GM19238 (cell line): Measurements from ENCODE around the gene BIN1.

Experiments
- DNase-seq: peaks from one replicate; pipeline ENCODE4 v3.0.0; 2011; ENCODE audit warnings: low spot score; ENCODE audit not compliant: insufficient read length

The BIN1 gene

DNA sequence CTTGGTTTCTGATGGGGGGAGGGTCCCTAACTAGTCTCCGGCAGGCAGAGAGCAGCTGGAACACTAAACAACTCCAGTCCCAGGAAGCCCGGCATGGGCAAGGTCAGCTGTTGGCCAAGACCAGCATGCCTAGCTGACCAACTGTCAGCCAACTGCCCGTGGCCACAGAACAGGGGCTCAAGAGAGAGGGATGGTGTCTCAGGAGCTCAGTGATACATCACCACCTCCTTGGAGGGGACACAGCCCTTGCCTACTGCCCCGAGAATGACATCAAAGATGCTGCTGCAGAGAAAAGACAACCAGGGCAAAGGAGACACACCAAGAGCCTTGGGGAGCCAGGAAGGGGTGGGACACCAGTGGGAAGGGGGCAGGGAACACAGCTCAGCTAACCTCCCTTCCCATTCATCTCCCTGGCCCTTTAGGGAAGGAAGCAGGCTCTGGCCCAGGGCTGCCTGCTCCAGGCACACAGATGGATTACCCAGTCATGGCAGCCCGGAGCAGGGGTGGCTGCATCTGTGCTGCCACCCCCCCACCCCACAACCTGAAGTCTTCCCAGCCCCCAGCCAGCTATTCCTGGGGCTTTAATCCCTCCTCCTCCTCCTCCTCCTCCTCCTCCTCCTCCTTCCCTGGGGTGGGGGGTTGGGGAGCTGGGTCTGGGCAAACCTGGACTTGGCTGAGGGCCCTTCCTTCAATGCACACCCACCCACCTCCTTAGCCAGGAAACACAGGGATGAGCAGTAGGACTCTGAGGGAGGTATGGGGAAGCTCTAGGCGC, 1.9 kb downstream of the BIN1 start:
- no peak for DNase-seq

DNA sequence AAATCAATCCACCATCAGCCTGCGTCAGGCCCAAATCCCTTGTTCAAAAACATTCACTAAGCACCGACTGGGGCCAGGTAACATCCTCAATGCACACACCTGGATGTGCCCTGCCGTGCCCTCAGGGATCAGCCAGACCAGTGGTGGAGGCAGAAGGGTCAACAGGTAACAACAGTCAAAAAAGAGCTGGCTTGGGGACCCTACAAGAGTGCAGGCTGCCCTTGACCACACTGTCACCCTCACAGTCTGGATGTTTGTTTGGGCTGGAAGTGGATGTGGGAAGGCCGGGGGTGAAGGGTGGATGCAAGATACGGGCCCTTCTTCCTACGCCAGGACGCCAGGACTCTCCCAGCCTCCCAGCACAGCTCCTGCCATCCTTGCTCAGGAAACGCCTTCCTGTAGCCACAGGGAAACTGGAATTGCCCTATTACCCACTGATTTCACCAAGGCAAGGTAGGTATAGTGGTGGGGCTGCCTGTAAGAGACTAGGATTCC, 2.7 kb downstream of the BIN1 start:
- DNase-seq, result no peak

- no peak for DNase-seq
Measured at GRCh38 chr2:127103243-127104165, 3.5 kb downstream of the BIN1 start.

GRCh38 chr2:127102521-127103242, 4.3 kb downstream of the BIN1 start:
- DNase-seq, result no peak

DNA sequence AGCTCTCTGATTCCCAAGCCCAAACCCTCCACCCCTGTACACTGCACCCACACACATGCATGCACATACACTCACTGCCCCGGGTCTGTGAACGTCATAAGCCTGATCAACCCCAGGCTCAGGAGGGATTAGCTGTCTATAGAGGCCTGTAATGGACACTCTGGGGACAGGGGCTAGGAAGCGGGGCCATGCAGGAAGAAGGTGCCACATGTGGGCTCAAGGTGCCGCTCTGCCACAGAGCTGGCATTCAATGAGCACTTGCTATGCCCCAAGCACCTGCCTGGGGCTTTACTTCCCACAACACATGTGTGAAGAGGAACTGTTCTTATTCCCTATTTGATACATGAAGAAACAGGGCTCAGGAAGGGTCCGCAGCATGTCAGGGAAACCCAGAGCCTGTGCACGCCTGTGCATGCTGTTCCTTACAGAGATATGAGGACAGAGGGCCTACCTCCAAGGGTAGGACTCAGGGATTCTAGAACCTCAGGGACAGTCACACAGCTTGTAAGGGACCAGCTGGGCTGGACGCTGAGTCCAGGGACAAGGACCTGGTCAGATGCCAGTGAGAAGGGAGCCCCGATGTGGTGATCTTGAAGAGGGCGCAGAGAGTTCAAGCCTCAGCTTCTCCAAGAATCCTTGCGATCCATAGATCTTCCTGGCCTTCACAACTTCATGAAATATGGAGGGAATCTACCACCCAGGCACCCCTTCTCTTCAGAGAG, 5.0 kb downstream of the BIN1 start:
- DNase-seq, result no peak

DNA sequence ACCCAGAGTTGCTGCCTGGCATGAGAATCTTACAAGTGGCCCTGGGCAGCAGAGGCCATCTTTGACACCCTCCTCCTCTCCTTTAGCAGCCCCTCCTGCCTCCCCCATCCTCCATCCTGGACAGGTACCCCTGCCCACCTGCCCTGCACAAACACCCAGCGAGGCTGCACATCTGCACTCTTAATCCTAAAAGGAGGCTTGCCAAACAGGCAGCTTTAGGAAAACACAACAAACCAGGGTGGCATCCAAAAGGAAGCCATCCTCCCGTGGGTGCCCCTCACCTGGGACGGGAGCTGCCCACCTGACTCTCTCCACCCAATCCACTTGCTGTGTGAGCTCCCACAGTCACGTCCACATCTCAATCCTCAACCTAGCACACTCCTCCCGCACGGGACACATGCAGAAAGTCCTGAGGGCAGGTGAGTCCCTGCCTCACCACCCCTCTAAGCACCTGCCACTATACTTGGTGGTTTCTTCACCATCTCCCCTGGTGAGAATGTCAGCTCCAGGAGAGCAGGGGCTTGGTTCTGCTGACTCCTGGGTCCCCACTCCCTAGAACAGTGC, 5.8 kb downstream of the BIN1 start:
- DNase-seq, result no peak

DNA sequence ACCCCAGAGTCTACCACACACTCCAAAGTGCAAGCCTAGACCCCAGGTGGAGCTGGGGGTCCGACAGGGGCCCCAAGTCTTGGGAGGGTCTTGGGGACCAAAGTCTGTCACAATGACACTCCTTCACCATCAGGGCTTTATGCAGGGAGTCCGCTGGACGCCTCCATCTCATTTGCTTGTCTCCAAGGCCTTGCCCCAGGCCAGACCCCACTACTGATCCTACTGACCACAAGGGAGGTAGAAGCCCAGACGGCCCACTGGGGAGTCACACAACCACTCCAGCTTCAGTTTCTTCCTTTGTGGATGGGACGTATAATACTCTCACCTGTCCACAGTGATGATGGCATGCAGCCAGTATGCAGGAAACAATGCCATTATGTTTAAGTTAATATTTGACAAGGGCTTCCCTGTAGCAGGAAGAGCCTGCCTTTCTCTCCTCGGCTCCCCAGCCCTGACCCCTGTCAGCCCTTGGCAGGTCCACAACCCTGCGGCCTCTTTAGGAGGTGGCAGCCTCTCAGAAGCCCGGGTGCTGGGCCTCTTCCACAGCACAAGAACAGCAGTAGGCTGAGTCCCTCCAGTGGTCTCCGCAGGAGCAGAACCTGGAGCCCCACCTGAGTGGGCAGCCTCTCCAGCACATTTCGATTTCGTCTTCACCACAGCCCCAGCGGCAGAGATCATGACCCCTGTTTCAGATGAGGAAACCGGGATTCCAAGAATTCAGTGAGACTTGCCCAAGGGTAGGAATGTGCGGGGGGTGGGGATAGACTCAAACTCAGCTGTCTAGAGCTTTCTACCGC, 6.5 kb downstream of the BIN1 start:
- DNase-seq, result no peak

DNA sequence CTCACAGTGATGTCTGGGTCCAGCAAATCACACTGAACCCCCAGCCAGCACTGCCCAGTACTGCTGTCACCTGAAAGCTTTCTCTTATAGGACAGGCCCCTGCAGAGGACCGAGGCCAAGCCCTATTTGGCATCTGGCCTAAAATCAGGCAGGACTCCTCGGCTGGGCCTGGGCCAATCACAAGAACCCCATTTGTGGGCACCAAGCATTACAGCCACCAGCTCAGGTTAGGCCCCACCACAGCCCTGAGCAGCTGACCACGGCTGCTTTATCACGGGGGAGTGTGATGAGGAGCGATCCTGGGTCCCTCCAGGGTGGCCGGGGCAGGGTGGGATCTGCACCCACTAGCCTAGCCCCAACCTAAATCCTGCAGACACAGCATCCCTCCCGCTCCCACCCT, 8.2 kb downstream of the BIN1 start:
- no peak for DNase-seq

GRCh38 chr2:127097841-127098651, 8.9 kb downstream of the BIN1 start:
- no peak for DNase-seq

DNA sequence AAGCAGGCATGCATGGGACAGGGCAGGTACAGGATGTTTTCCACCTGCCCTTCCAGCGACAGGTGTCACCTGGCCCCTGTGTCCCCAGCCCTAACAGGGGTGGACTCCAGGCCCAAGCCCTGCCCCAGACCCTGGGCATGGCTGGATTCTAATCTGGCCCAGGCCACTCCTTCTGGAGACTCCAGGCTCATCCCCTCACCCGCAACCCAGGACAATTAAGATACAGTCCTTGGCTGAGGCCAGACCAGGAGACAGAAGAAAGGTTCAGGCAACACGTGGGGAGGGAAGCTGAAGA, 9.5 kb downstream of the BIN1 start:
- no peak for DNase-seq

DNA sequence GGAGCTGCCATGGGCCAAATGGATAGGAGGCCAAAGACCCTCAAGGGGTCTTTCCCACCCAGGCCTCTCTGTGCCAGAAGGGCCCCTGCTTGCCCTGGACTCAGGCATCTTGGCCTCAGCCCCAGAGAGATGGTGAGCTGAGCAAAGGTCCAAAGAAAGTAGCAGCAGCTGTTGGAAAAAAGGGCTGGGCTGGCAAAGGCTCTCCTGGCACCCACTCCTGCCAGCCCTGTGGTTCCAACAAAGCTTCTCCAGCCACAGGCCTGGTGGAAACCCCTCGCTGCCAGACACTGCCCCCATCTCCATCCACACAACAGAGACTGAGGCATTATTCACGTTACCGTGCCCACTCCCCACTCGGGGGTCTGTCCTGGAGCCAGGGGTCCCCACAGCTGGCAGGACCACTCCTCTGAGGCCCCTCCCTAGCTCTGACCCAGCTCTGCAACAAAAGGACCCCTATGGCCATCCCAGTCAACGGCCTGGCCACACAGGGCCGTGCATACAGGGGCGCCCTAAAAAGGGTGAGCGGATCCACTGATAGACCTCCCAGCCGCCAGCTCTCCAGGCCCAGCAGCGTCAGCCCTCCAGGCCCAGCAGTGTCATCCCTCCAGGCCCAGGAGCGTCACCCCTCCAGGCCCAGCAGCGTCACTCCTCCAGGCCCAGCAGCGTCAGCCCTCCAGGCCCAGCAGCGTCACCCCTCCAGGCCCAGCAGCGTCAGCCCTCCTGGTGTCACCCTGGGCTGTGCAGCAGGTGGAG, 10.1 kb downstream of the BIN1 start:
- DNase-seq, result no peak

- no peak for DNase-seq
Measured at GRCh38 chr2:127096280-127096679, 10.7 kb downstream of the BIN1 start.

DNA sequence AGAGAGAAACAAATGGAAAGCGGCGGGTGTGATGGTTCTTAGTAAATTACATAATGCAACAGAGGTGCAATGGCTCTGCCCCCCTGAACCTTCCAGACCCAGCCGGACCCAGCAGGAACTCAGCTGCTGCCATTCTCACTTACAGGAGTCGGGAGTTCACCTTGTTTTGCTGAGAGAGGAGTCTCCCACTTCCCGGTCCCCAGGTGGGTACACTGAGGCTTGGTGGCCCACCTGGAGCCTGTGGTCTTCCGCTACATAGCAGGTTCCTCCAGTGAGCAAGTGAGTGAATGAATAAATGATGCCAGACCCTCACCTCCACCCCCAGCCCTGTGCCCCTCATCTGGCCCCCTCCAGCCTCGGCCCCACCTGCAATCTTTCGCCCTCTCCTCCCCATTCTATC, 11.2 kb downstream of the BIN1 start:
- no peak for DNase-seq

DNA sequence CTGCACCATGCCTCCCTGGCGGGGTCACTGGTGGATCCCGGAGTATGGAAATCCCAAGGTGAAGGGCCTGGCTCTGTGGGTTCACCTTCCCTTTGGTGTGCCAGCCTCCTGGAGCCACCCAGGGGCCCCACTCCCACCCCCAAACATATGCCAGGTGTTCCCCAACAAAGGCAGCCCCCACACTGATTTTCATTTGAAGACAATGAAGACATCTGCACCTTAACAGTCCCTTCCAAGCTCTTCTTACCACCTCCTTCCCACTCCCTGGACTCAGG, 11.7 kb downstream of the BIN1 start:
- no peak for DNase-seq

- DNase-seq, result no peak
Measured at GRCh38 chr2:127094509-127095366, 12.2 kb downstream of the BIN1 start.

GRCh38 chr2:127093648-127094210, 13.2 kb downstream of the BIN1 start:
- DNase-seq, result no peak

DNA sequence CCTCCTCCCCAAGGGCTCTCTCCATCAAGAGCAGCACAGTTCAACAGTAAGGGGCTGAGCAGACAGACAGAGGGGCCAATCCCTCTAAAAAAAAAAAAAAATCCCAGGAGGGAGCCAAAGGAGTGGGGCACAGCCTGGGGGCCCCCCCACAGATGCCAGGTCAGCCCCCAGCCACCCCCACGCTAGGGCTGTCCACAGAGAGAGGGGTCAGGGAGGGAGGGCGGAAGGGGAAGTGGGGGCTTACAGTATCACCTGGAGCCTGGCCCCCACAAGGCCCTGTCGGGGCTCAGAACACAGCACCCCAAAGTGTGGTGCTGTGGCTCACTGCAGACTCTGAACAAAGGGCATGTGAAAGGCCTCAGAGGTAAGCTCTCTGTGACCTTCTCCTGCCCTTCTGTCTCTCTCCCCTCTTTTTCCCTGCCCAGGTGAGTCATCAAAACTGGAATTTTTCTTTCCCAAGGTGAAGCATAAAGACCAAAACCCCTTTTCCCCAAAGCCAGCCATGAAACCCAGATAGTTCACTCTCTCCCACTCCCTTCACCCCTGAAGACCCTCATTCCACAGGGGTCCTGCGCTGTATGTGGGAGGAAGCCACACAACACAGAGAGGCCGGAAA, 13.9 kb downstream of the BIN1 start:
- no peak for DNase-seq
